Peyer's patch (tissue), 4 donors: Measurements from ENCODE around the gene SPINDOC. TPM values are rescaled to one million over a fixed set of nuclear protein-coding genes. Genes with fewer than 3 reads are reported as not detected.
A peak's percentile ranks its signal among the peaks of the same experiment; 100 is the strongest.

Experiments used
- DNase-seq, 3 donors: peaks; one replicate each; pipeline ENCODE4 v3.0.0-alpha.2; 2017 to 2019
- H3K27ac ChIP-seq, 4 donors: fragments of 200-600 bp; sonication (generic); one replicate each; pipeline ENCODE4 v1.5.1; 2016 to 2019
- H3K27me3 ChIP-seq, 2 donors: fragments of 200-600 bp; sonication (generic); one replicate each; pipeline ENCODE4 v1.5.1; 2019
- H3K36me3 ChIP-seq, 3 donors: fragments of 200-600 bp; sonication (generic); one replicate each; pipeline ENCODE4 v1.5.1; 2016 to 2019
- H3K4me1 ChIP-seq, 4 donors: fragments of 200-600 bp; sonication (generic); one replicate each; pipeline ENCODE4 v1.5.1; 2016 to 2019
- H3K4me3 ChIP-seq, 4 donors: fragments of 200-600 bp; sonication (generic); 1 replicate in 3 of 4; 2 replicates in 1 of 4; pipeline ENCODE4 v1.5.1; 2016 to 2019; ENCODE audit warnings: mild to moderate bottlenecking in 1 of 4
- H3K9me3 ChIP-seq, 4 donors: fragments of 200-600 bp; sonication (generic); one replicate each; pipeline ENCODE4 v1.5.1; 2016 to 2019; ENCODE audit warnings: mild to moderate bottlenecking in 1 of 4
- POLR2A ChIP-seq, 2 donors: fragments of 450-650 bp; IDR thresholded peaks; one replicate each; pipeline ENCODE4 v1.5.1; 2017; ENCODE audit warnings: antibody characterized with exemption in 2 of 2, mild to moderate bottlenecking in 2 of 2, moderate library complexity in 2 of 2
- total RNA-seq, 4 donors: library from RNA; depleted of rRNA; stranded (reverse); fragments of >200 nt; gene quantifications; one replicate each; pipeline ENCODE4 v1.1.0, GENCODE V29; 2016
- TF ChIP-seq, protein P1 (sequence below), 6 experiments: fragments of 450-650 bp in 4 of 6; fragments of 200-600 bp in 2 of 6; sonication (generic) in 1 of 6; IDR thresholded peaks; one replicate each; pipeline ENCODE4 v1.5.1; 2017 to 2019; ENCODE audit warnings: antibody characterized with exemption in 6 of 6, mild to moderate bottlenecking in 3 of 6, moderate library complexity in 1 of 6

SPINDOC gene
- total RNA-seq, 4 donors from 2014 or later: 3.5 to 15.7 (median 6.4) TPM

GRCh38 chr11:63813563-63814382, 517 bp downstream of the SPINDOC start:
- no peaks in the 10 kb centered on the region for H3K27me3 ChIP-seq
- H3K36me3 ChIP-seq: peaks cover 0 to 12% (median 0%) of the 10 kb centered on the region in 3 donors
- no peaks in the 10 kb centered on the region for H3K9me3 ChIP-seq
- peak overlapping the region; percentile 86 to 97 (median 90) for H3K4me3 ChIP-seq
- TF ChIP-seq POLR2A (IDR thresholded peaks at IDR 0.05): no peak
- DNase-seq: peak; percentile 55 to 66 (median 59)
- peak overlapping the region; percentile 69 to 83 (median 80) for H3K27ac ChIP-seq
- peaks cover 0 to 22% (median 6%) of the 10 kb centered on the region in 4 donors for H3K4me1 ChIP-seq

DNA sequence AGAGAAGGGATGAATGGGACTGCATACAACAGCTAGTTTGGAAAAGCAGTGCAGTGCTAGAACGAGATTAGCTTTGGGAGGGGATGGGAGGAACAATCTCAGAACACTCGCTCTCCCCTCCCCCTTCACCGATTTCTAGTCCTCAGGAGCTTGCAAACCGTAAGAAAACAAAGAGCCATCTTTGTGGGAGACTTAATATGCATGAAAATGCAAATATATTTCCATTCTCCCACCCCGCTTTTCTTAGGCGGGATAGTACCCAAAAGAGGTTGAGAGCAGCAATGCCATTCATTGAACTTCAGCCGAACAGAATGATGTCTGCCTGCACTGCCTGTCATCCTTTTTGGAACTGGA, 1.1 kb downstream of the SPINDOC start:
- no peak for DNase-seq
- no peaks in the 10 kb centered on the region for H3K27me3 ChIP-seq
- no peaks in the 10 kb centered on the region for H3K9me3 ChIP-seq
- TF ChIP-seq POLR2A (IDR thresholded peaks at IDR 0.05): no peak
- TF ChIP-seq, protein P1, sequence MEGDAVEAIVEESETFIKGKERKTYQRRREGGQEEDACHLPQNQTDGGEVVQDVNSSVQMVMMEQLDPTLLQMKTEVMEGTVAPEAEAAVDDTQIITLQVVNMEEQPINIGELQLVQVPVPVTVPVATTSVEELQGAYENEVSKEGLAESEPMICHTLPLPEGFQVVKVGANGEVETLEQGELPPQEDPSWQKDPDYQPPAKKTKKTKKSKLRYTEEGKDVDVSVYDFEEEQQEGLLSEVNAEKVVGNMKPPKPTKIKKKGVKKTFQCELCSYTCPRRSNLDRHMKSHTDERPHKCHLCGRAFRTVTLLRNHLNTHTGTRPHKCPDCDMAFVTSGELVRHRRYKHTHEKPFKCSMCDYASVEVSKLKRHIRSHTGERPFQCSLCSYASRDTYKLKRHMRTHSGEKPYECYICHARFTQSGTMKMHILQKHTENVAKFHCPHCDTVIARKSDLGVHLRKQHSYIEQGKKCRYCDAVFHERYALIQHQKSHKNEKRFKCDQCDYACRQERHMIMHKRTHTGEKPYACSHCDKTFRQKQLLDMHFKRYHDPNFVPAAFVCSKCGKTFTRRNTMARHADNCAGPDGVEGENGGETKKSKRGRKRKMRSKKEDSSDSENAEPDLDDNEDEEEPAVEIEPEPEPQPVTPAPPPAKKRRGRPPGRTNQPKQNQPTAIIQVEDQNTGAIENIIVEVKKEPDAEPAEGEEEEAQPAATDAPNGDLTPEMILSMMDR (IDR thresholded peaks at IDR 0.05): no peak
- peaks cover 0 to 22% (median 6%) of the 10 kb centered on the region in 4 donors for H3K4me1 ChIP-seq
- peaks cover 0 to 18% (median 0%) of the 10 kb centered on the region in 3 donors for H3K36me3 ChIP-seq
- H3K4me3 ChIP-seq: peak overlapping the region; percentile 86 to 97 (median 90)
- H3K27ac ChIP-seq: peak overlapping the region in 1 of 4 donors; percentile 82

GRCh38 chr11:63816166-63816565, 2.9 kb downstream of the SPINDOC start:
- H3K27me3 ChIP-seq: no peaks in the 10 kb centered on the region
- no peaks in the 10 kb centered on the region for H3K9me3 ChIP-seq
- H3K4me1 ChIP-seq: peaks cover 0 to 22% (median 6%) of the 10 kb centered on the region in 4 donors
- no peak overlapping the region for H3K27ac ChIP-seq
- H3K36me3 ChIP-seq: peaks cover 0 to 31% (median 0%) of the 10 kb centered on the region in 3 donors
- H3K4me3 ChIP-seq: no peak overlapping the region
- no peak for DNase-seq
- TF ChIP-seq, protein P1 (IDR thresholded peaks at IDR 0.05): no peak
- no peak for TF ChIP-seq POLR2A (IDR thresholded peaks at IDR 0.05)

- Histone ChIP-seq H3K27me3 (no peaks in the 10 kb centered on the region), H3K4me3 (no peak overlapping the region), H3K27ac (no peak overlapping the region), H3K9me3 (no peaks in the 10 kb centered on the region), H3K36me3 (peaks cover 0 to 36% (median 0%) of the 10 kb centered on the region in 3 donors), H3K4me1 (peaks cover 0 to 22% (median 6%) of the 10 kb centered on the region in 4 donors)
- DNase-seq: no peak
- TF ChIP-seq POLR2A (IDR thresholded peaks at IDR 0.05): no peak
- TF ChIP-seq, protein P1 (IDR thresholded peaks at IDR 0.05): no peak
Measured at GRCh38 chr11:63816732-63817131, 3.5 kb downstream of the SPINDOC start.

DNA sequence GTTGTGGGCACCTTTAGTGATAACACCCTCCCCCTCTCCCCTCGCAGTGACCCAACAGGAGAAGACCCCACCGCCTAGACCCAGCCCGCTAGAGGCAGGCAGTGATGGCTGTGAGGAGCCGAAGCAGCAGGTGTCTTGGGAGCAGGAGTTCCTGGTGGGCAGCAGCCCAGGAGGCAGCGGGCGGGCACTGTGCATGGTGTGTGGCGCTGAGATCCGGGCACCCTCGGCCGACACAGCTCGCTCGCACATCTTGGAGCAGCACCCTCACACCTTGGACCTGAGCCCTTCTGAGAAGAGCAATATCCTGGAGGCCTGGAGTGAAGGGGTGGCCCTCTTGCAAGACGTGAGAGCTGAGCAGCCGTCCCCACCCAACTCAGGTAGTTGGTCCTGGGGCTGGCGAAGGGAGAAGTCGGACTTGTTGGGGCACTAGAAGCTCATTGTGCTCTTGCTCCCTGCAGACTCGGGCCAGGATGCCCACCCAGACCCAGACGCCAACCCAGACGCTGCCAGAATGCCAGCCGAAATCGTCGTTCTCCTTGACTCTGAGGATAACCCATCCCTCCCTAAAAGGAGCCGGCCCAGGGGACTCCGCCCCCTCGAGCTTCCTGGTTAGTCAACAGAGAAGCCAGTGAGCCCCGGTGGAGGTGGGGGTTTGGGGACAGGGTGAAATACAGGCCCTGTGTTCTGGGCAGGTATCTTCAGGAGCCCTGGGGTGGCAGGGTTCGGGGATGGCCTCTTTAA, 4.7 kb downstream of the SPINDOC start:
- Histone ChIP-seq H3K36me3 (peaks cover 0 to 47% (median 0%) of the 10 kb centered on the region in 3 donors), H3K27ac (no peak overlapping the region), H3K9me3 (no peaks in the 10 kb centered on the region), H3K4me1 (peaks cover 0 to 17% (median 4%) of the 10 kb centered on the region in 4 donors), H3K27me3 (no peaks in the 10 kb centered on the region), H3K4me3 (no peak overlapping the region)
- no peak for TF ChIP-seq POLR2A (IDR thresholded peaks at IDR 0.05)
- TF ChIP-seq, protein P1 (IDR thresholded peaks at IDR 0.05): no peak
- no peak for DNase-seq

- H3K36me3 ChIP-seq: peaks cover 0 to 53% (median 0%) of the 10 kb centered on the region in 3 donors
- peaks cover 0 to 16% (median 4%) of the 10 kb centered on the region in 4 donors for H3K4me1 ChIP-seq
- no peaks in the 10 kb centered on the region for H3K27me3 ChIP-seq
- no peak for TF ChIP-seq POLR2A (IDR thresholded peaks at IDR 0.05)
- TF ChIP-seq, protein P1 (IDR thresholded peaks at IDR 0.05): no peak
- H3K4me3 ChIP-seq: no peak overlapping the region
- no peak overlapping the region for H3K27ac ChIP-seq
- no peak for DNase-seq
- H3K9me3 ChIP-seq: no peaks in the 10 kb centered on the region
Measured at GRCh38 chr11:63818609-63819008, 5.4 kb downstream of the SPINDOC start.
